ENCODE data around the gene SLC2A4RG.
"Not testable (repeated sequence)": the region's sequence is repeated elsewhere in the genome, so short reads cannot be mapped to it uniquely, and the experiment has no call there.

Gene SLC2A4RG

DNA sequence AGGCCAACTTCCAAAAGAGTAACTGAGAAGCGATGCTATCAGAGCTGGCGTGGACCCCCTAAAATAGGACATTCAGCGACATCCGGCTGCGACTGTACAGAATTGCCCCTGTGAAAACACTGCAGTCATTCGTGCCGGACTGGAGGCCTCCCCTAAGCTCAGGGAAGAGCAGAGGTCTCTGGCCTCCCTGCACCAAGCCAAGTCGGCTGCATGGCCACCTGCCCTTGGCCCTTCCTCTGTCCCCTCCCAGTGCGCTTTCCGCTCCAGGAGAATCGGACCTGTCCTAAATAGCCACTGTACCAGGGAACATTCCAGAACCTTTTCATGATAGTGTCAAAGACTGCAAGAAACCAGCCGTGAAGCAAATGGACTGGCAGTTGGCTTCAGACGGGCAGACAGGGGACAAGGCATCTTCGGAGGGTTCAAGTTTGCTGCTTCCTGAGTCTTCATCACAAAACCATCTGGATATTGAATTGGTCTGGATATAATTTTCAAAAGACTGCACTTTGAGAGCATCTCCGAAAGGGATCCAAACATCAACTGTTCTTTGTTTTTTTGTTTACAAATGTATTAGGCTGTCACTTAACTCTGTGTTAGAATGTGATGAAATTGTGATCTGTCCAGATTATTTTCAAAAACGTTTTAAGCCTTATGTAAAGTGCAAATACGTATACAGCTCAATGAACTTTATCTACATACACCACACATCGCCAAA, 16.5 kb downstream of the SLC2A4RG start:
- no peak for DNase-seq

GRCh38 chr20:63756648-63756991, 17.0 kb downstream of the SLC2A4RG start:
- no peak for DNase-seq

GRCh38 chr20:63758152-63758551, 18.6 kb downstream of the SLC2A4RG start:
- no peak for DNase-seq

DNA sequence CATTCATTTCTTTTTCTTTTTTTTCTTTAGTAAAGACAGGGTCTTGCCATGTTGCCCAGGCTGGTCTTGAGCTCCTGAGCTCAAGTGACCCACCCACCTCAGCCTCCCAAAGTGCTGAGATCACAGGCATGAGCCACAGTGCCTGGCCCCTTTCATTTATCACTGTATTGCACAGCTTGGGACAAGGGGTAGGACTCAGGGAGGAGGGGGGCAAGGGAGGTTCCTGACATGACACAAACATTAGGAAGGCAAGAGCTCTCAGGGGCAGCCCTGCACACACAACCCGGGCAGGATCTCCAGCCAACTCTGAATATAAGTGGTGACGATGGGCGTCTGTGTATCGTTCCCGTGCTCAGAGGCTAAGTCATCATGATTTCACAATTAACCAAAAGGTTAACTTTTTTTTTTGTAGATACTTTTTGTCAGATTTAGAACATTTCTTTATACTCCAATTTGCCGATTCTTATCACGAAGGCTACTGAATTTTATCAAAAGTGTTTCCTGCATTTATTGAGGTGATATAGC, 19.9 kb downstream of the SLC2A4RG start:
- DNase-seq: no peak

GRCh38 chr20:63765082-63765873, 25.7 kb downstream of the SLC2A4RG start:
- no peak for DNase-seq

GRCh38 chr20:63765902-63766301, 26.3 kb downstream of the SLC2A4RG start:
- no peak for DNase-seq

GRCh38 chr20:63766695-63767426, 27.3 kb downstream of the SLC2A4RG start:
- DNase-seq: no peak

DNA sequence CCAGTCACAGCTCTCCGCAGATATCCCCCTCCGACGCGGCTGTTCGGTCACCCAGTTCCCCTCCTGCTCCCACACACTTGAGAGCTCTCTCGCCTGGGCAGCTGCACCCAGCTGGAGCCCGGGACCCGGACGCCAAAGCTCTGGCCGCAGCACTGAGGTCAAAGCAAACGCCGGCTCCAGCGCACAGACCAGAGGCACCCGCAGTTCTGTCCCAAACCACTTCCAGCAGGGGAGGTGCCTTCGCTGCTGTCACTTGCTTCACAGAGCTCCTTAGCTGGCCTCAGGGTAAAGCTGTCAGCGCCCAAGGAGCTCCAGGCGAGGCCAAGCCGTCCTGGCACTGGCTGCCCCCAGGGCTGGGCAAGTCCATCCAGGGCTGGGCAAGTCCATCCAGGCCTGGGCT, 27.9 kb downstream of the SLC2A4RG start:
- no peak for DNase-seq

- DNase-seq: no peak
These were observed 28.3 kb downstream of the SLC2A4RG start for GRCh38 chr20:63767886-63768285.

GRCh38 chr20:63768591-63769515, 29.3 kb downstream of the SLC2A4RG start:
- DNase-seq: no peak

- no peak for DNase-seq
These were observed 30.4 kb downstream of the SLC2A4RG start for GRCh38 chr20:63769891-63770474.

DNA sequence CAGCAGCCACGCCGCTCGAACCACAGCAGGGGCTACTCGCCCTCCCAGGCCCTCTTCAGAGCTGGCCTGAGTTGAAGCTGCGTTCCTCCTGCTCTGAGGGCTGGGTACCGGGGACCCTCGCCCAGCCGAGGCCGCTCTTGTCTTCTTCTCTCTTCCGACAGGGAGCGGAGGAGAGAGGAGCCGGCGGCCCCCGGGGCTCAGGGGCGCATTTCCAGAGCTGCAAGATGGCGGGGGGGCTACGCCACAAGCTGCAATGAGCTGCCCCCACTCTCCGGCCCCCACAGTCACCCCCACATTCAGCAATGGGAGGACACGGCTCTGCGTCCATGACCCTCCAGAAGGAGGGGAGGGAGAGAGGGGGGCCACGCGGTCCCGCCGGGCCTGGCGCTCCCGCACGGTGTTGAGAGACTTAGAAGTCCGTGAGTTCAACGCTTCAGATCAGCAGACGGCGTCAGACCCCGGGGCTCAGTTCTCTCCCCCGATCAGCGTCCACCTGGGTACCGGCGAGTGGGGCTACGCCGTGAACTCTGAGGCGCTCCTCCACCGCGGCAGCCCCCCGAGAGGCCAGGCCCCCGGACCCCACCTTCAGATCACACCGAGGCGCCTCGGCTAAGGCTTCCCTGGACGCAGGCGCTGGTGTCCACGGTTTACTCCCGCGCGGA, 31.6 kb downstream of the SLC2A4RG start:
- no peak for DNase-seq

- no peak for DNase-seq
These were observed 33.4 kb downstream of the SLC2A4RG start for GRCh38 chr20:63772781-63773518.

DNA sequence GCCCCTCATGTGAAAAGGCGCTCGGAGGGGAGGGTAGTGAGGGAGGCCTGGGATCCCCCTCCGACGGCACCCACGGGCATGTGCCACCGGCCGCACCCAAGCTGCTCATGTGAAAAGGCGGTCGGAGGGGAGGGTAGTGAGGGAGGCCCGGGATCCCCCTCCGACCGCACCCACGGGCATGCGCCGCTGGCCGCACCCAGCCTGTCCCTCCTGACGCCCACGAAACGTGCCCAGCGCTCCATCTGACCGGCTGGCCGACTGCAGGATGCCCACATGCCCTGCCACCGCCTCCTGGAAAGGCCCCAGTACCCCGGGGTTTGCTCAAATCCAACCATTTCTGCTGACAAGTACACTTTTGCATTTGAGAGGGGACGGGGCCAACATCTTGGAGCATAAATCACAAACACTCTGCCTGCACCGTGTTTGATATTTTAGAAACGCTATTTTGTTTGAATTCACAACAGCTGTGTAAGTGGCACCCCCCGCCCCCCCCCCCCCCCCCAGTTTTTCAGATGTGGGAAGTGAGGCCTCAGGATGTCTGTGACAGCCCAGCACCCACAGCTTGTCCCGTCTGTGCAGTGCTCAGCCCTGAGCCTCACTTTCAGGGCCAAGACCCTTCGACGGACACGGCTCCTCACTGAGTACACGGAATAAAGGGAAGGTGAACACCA, 34.1 kb downstream of the SLC2A4RG start:
- no peak for DNase-seq

DNA sequence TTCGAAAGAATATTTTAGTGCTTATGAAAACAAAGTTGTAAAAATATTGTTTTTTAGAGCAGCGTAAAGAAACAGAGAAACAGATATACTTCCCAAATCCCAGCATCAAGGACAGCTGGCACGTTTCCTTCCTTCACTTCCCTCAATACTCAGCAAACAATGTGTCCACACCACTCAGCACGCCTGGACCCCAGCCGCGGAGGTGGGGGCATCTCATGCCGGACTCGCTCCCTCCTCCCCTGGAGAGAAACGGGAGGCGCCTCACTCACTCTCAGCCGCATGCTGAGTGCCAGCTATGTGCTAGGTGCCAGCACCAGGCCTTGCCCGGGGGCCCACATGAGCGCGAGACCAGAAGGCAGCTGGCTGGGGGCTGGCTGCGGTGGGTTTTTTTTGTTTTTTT, 34.7 kb downstream of the SLC2A4RG start:
- no peak for DNase-seq

GRCh38 chr20:63775096-63775978, 35.8 kb downstream of the SLC2A4RG start:
- no peak for DNase-seq

GRCh38 chr20:63776875-63777274, 37.3 kb downstream of the SLC2A4RG start:
- DNase-seq: not testable (repeated sequence)

DNA sequence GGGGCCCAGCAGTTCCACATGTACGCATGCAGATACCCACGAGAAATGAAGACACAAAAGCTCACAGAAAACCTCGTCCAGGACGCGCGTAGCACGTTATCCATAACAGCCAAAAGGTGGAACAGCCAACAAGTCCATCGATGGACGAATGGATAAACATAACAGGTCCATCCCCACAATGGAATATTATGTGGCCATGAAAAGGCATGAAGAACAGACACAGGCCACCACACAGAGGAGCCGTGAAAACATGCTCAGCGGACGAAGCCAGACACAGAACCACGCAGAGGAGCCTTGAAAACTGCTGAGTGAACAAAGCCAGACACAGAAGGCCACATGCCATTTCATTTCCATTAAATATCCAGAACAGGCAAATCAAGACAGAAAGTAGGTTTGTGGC, 38.0 kb downstream of the SLC2A4RG start:
- DNase-seq: no peak

Measured in stimulated activated CD4-positive, alpha-beta T cell treated with anti-CD3 and anti-CD28 coated beads, Interleukin-2, amount 100 ng/mL, for 48 hours (primary cell).